GM19397 (cell line): ENCODE results near the gene SSBP4.

Source experiments
- ATAC-seq: cut with Tn5 transposase; IDR thresholded peaks from one replicate; pipeline ENCODE4 v1.9.1; 2021; ENCODE audit warnings: mild to moderate bottlenecking, moderate library complexity; ENCODE audit not compliant: unreplicated experiment

The SSBP4 gene

DNA sequence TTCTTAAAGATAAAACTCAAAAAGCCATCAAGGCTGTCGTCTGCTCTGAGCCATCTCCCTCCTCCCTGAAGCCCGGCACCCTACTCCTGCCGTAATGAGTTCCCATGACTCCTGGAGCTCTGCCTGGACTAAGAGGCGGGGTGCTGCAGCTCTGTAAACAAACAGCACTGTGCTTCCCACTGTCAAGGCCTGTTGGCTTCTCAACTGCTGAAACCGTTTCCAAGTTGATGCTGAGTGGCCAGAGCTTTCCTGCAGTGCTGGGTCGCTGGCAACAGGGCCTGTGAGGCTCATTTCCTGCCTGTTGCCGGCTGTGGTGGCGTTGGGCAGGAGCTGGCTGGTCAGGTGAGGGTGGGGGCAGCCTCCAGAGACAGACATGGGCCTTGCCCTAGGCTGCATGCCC is 45.4 kb downstream of the SSBP4 start:
- no peak for ATAC-seq

DNA sequence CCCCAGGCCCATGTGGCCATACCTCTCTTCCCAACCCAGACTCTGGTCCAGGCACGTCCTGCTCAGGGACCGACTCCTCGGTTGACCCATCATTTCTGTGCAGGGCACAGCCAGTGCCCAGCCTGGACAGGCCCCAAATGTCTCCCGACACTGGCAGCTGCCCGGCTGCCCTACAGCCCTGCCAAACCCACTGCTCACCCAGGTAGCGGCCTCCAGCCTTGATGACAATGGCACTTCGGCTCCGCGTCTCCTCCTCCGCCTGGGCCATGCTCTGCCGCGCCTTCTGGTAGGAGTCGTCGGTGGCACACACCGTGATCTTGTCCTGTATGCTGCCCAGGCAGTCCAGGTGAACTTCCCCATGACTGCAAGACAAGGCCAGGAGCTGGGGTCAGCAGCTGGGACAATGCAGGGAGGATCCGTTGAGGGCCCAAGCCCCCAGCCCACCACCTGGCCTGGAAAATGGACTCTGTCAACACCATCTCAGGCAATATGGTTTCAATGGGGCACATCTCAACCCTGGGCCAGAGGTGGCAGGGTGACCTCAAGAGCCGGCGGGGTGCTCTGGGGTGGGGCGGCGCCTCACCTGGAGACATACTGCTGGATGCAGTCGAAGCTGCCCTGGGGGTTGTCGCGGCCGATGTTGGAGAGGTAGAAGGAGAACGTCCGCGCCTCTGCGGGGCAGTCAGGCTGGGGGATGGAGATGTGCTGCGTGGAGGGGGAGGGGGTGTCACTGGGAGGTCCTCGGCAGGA is 46.2 kb downstream of the SSBP4 start:
- ATAC-seq, result no peak

GRCh38 chr19:18465964-18466339 is 46.8 kb downstream of the SSBP4 start:
- no peak for ATAC-seq

- ATAC-seq, result no peak
Measured at GRCh38 chr19:18466354-18466753, 47.2 kb downstream of the SSBP4 start.

GRCh38 chr19:18467978-18468377 is 48.8 kb downstream of the SSBP4 start:
- ATAC-seq, result no peak

DNA sequence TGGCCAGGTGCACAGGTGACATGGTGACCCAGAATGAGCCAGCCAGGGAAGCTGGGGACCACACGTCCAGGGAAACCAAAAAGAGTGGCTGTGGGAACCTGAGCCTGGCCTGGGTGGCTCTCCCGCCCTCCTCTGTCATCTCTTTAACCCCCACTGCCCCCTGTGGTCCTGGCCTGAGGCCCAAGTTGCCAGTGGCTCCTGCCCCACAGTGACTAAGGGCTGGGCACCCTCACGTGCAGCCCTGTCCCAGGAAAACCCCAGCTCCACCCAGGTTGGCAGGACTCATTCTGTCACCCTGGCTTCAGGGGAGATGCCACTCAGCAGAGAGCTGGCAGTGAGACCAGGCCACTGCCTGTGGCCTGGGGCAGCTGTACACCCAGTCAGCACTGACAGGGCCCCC is 49.3 kb downstream of the SSBP4 start:
- no peak for ATAC-seq

- ATAC-seq, result no peak
Measured at GRCh38 chr19:18469069-18469846, 50.1 kb downstream of the SSBP4 start.

GRCh38 chr19:18470787-18471186 is 51.6 kb downstream of the SSBP4 start:
- no peak for ATAC-seq

GRCh38 chr19:18473003-18473705 is 54.0 kb downstream of the SSBP4 start:
- no peak for ATAC-seq

GRCh38 chr19:18473706-18474087 is 54.5 kb downstream of the SSBP4 start:
- no peak for ATAC-seq

DNA sequence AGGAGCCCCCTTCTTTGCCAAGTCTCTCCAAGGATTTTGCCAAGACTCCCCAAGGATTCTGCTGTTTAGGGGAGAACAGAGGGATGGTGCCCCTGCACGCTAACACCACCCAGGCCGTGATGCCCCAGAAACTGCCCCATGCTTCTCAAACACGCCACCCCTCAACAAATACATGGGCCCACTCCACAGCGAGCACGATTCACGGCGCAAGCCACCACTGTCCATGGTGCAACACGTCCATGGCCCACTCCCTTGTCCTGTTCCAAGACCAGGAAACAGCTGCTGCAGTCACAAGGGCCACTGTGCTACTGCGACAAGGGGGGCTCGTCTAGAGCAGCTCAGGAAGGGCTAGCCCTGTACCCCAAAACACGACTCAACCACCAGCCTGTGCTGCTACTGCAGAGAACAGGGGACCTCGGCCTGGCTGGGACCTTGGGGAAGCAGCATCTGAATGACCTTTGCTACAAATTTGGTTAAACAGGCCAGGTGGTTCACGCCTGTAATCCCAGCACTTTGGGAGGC is 55.2 kb downstream of the SSBP4 start:
- no peak for ATAC-seq

GRCh38 chr19:18475004-18475453 is 55.8 kb downstream of the SSBP4 start:
- no peak for ATAC-seq

GRCh38 chr19:18475762-18476331 is 56.6 kb downstream of the SSBP4 start:
- no peak for ATAC-seq

GRCh38 chr19:18476507-18477041 is 57.4 kb downstream of the SSBP4 start:
- ATAC-seq, result no peak

DNA sequence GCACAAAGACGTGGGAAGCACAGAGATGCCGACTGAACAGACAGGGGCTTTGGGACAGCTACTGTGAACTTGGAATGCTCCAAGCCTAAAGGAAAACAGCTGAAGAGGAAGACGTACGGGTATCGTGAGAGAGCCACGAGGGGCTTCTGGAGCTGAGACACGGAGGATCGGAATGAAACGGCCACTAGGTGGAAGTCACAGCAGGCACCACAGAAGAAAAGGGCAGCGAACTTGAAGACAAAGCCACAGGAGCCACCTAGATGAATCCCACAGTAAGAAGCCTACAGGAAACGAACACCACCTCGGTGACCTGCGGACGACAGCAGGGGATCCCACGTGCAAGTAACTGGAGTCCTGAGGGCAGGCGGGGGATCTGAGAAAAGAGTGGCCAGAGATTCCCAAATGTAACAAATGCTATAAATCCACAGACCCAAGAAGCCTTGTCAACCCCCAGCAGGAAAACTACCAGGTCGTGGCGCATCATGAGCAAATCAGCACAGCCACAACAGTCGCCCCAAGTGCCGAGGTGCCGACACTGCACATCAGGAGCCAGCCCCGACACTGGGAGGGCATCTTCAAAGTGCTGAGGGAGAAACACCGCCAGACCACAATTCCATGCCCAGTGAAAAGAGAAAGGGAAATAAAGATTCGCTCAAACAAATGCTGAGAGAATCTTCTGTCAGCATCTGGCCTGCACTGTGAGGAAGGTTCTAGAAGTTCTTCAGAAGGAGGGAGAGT is 58.0 kb downstream of the SSBP4 start:
- no peak for ATAC-seq

DNA sequence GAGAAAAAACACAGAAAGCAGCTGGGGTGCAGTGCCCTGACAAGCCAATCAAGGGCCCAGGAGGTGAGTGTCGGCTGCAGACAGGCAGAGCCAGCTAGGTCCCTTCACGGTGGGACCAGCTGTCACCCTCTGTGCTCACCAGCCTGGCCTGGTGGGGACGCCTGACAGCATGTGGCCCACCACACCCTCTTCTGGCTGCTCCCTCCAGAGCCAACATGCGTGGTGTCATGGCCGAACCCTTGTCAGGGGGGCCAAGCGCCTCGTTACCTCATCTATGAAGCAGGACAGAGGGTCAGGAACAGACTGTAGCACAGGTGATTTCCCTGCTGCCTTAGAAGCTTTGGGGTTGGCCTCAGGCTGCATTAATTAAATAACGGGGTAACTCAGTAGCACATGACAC is 58.8 kb downstream of the SSBP4 start:
- ATAC-seq, result no peak

- ATAC-seq, result peak; percentile 62
Measured at GRCh38 chr19:18478545-18479311, 59.5 kb downstream of the SSBP4 start.

DNA sequence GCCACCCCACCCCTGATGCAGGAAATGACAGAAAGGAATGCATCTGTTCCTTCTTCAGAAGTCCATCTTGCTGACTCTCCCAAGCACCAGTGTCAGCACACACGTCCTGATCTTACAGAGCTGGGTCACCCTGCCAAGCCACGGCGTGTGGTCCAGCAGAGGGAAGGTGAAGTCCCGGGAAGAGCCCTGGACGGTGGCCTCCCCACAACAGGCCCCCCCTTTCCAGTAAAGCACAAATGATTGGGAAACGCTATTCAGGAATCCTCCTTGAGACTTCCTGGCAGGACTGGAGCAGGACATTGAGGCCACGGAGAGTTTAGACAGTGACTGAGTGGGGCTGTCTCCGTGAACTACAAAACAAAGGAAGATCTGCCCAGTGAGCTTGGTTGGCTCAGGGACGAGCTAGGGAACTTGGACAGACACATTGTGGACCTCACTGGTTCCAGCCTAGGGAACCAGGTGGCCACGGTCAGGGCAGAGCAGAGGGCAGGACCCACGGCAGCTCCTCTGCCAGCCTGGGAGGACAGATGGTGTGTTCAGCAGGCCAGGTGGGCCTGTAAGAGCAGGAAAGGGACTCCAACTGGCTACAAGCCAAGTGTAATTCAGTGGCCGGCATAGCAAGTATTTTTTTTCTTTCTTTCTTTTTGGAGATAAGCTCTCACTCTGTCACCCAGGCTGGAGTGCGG is 61.0 kb downstream of the SSBP4 start:
- ATAC-seq, result no peak
